ENCODE data around the gene CHST11.

CHST11 gene

GRCh38 chr12:104628831-104629135 lies 172.0 kb downstream of the CHST11 start:
- TF ChIP-seq, protein P1, sequence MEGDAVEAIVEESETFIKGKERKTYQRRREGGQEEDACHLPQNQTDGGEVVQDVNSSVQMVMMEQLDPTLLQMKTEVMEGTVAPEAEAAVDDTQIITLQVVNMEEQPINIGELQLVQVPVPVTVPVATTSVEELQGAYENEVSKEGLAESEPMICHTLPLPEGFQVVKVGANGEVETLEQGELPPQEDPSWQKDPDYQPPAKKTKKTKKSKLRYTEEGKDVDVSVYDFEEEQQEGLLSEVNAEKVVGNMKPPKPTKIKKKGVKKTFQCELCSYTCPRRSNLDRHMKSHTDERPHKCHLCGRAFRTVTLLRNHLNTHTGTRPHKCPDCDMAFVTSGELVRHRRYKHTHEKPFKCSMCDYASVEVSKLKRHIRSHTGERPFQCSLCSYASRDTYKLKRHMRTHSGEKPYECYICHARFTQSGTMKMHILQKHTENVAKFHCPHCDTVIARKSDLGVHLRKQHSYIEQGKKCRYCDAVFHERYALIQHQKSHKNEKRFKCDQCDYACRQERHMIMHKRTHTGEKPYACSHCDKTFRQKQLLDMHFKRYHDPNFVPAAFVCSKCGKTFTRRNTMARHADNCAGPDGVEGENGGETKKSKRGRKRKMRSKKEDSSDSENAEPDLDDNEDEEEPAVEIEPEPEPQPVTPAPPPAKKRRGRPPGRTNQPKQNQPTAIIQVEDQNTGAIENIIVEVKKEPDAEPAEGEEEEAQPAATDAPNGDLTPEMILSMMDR (conservative IDR thresholded peaks at IDR 0.05; ENCODE audit: low read depth, low read length) = no peak
- no peak for DNase-seq (ENCODE audit: low read depth)
- no peak overlapping the region for H3K4me3 ChIP-seq (ENCODE audit: low read length)

GRCh38 chr12:104630230-104630670 lies 173.5 kb downstream of the CHST11 start:
- TF ChIP-seq, protein P1 (conservative IDR thresholded peaks at IDR 0.05; ENCODE audit: low read depth, low read length) = no peak
- H3K4me3 ChIP-seq (ENCODE audit: low read length) = no peak overlapping the region
- DNase-seq (ENCODE audit: low read depth) = no peak

DNA sequence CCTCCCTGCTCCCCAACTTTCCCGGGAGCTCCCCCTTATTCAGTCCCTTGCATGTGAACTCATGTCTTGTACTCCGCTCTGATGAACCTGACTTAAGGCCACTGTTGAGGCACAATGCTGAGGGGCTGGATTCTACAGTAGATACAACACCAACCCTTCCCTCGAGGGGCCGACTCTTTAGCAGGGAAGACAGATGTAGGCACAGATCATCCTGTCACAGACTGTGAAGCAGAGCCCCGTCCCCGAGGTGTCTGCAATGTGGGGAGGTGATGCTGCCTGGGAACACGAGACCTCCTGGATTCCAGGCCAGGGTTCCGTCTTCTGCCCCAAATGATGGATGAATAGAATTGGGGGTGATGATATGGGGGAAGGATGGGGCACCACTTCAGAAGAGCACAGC lies 175.1 kb downstream of the CHST11 start:
- H3K4me3 ChIP-seq (ENCODE audit: low read length) = no peak overlapping the region
- TF ChIP-seq, protein P1 (conservative IDR thresholded peaks at IDR 0.05; ENCODE audit: low read depth, low read length) = no peak
- DNase-seq (ENCODE audit: low read depth) = no peak

- TF ChIP-seq, protein P1 (conservative IDR thresholded peaks at IDR 0.05; ENCODE audit: low read depth, low read length) = no peak
- no peak for DNase-seq (ENCODE audit: low read depth)
- no peak overlapping the region for H3K4me3 ChIP-seq (ENCODE audit: low read length)
These were observed 176.0 kb downstream of the CHST11 start for GRCh38 chr12:104632724-104633201.

DNA sequence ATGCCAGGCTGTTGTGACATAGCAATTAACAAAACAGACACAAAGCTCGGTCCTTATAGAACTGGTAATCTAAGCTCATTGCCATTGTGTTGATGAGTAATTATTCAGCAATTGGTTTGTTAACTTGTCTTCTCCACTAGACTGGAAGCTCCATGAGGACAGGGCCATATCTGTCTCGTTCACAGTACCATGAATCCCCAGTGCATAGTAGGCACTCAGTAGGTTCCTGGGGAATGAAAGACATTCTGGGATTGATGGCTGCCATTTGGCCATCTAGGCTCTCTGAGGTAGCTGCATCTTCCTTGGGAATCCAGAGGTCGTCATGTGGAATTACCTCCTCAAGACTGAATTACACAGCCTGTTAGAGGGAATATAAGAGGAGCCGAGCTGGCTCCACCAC lies 177.3 kb downstream of the CHST11 start:
- DNase-seq (ENCODE audit: low read depth) = no peak
- TF ChIP-seq, protein P1 (conservative IDR thresholded peaks at IDR 0.05; ENCODE audit: low read depth, low read length) = no peak

GRCh38 chr12:104634852-104635251 lies 178.1 kb downstream of the CHST11 start:
- no peak overlapping the region for H3K4me3 ChIP-seq (ENCODE audit: low read length)
- no peak for DNase-seq (ENCODE audit: low read depth)

More for the DNA sequence above, 177.3 kb downstream of the CHST11 start:
- H3K4me3 ChIP-seq (ENCODE audit: low read length) = no peak overlapping the region

More at GRCh38 chr12:104634852-104635251, 178.1 kb downstream of the CHST11 start:
- TF ChIP-seq, protein P1 (conservative IDR thresholded peaks at IDR 0.05; ENCODE audit: low read depth, low read length) = no peak

All from retinal pigment epithelial cell (primary cell).